HUES6 (cell line): Measurements from ENCODE around the gene SMIM41.

ENCODE experiments used
- H3K27ac ChIP-seq: 2 replicates; pipeline ENCODE4 v1.7.0; 2013; ENCODE audit warnings: low read depth, mild to moderate bottlenecking, low read length, inconsistent platforms
- H3K27me3 ChIP-seq: 2 replicates; pipeline ENCODE4 v1.6.1; 2013; ENCODE audit warnings: low read length; ENCODE audit not compliant: control insufficient read depth, insufficient read depth
- H3K36me3 ChIP-seq: 2 replicates; pipeline ENCODE4 v1.6.1; 2013; ENCODE audit warnings: low read length; ENCODE audit not compliant: control insufficient read depth, insufficient read depth
- H3K4me1 ChIP-seq: 2 replicates; pipeline ENCODE4 v1.6.1; 2013; ENCODE audit warnings: low read length; ENCODE audit not compliant: control insufficient read depth, insufficient read depth
- H3K4me3 ChIP-seq: 2 replicates; pipeline ENCODE4 v1.5.1; 2013; ENCODE audit warnings: low read depth, low read length
- H3K9ac ChIP-seq: one replicate; pipeline ENCODE4 v1.6.1; 2013; ENCODE audit warnings: mild to moderate bottlenecking, low read length
- H3K9me3 ChIP-seq: 2 replicates; pipeline ENCODE4 v1.6.1; 2013; ENCODE audit warnings: low read depth, low read length; ENCODE audit not compliant: control insufficient read depth, insufficient read depth

Gene SMIM41

DNA sequence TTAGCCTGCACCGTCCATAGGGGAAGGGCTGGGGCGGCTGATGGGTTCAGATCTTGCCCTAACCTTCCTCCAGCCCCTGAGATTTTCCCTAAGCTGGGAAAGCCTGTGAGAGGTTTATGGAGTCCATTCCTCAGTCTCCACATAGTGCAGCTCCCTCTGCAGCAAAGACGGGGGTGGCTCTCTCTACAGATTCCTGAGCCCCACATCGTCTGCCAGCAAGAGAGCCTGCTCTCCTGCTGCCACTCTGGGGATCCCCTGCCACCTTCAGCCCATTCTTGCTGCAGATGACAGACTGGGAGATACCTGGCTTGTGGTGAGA, 3.1 kb downstream of the SMIM41 start:
- Histone ChIP-seq H3K27me3 (no peaks in the 10 kb centered on the region), H3K27ac (no peak overlapping the region), H3K9ac (no peak overlapping the region), H3K4me3 (no peak overlapping the region), H3K9me3 (no peaks in the 10 kb centered on the region), H3K36me3 (peaks cover 13% of the 10 kb centered on the region), H3K4me1 (peaks cover 23% of the 10 kb centered on the region)

DNA sequence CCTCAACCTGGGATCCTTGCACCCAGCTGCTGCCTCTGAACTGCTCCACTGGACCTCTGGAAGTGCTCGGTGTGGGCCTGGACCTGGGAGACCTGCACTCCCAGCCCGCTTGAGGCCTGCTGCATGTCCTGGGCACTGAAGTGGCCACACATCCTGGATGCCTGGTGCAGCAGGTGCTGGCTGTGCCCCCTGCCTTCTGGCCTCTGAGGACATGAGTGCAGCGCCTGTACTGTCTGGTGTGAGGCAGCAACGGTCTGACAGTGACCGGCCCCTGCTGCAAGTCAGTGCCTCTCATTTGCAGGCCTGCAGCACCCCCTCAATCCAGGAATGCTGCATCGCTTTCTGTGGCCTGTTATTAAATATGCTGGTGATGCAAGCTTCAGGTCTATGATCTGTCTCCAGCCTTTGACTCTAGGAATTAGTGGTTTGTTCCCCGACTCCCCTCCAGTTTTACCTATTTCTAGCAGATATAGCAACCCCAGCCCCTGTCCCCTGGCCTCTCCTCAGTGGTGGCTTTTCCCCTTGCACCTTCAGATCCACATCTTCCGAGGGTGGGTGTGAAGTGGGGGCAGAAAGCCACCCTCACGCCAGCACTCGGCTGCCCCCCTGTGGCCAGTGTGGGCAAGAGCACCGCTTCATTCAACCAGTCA, 3.6 kb downstream of the SMIM41 start:
- Histone ChIP-seq H3K4me3 (no peak overlapping the region), H3K9me3 (no peaks in the 10 kb centered on the region), H3K27me3 (no peaks in the 10 kb centered on the region), H3K27ac (no peak overlapping the region), H3K36me3 (peaks cover 9% of the 10 kb centered on the region), H3K4me1 (peaks cover 23% of the 10 kb centered on the region), H3K9ac (no peak overlapping the region)

DNA sequence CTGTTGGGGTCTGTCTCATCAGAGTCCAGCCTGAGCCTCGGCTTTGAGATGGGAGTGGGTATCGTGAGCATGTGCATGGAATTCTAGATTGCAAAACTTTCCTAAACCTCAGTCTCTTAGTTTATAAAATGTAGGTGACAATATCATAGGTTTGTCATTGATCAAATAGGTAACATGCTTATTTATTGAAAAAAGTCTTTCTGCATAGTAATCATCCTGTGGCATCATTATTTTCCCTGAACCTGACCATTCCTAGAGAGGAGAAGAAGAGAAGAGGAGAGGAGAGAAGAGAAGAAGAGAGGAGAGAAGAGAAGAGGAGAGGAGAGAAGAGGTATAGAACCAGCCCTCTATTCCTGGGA, 4.1 kb downstream of the SMIM41 start:
- Histone ChIP-seq H3K27me3 (no peaks in the 10 kb centered on the region), H3K27ac (no peak overlapping the region), H3K9ac (no peak overlapping the region), H3K36me3 (peaks cover 4% of the 10 kb centered on the region; the same call in 1 of the 2 replicates), H3K4me1 (peaks cover 23% of the 10 kb centered on the region), H3K4me3 (no peak overlapping the region), H3K9me3 (no peaks in the 10 kb centered on the region)

DNA sequence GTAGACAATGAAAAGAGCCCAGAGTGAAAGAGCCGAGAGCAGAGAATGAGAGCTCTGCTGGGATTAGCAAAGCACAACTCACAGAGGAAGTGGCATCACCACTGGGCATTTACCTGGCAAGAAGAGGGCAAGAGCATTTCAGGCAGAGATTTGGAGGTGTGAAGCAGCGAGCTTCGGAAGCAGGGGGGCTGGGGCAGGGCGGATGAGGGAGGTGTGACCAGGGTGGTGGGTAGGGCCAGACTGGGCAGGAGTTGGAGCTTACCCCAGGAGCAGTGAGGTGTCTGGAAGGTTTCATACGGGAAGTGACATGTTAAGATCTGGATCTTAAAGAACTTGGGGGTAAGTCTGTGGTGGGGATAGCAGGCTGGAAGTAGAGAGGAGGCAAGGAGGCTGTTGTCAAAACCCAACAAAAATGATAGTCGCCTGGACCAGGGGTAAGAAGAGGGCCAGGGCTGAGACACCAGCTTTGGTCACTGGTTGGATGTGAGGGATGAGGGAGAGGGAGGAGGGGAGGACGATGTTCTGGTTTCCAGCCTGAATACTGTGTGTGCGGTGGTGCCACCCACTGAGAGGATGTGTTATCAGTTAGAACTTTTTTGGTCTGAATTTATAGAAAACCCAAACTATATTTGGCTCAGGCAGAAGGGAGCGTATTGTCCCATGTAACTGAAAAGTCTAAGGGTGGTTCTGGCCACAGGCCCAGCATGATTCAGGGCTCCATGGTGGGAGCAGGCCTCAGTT, 5.2 kb downstream of the SMIM41 start:
- H3K9ac ChIP-seq: no peak overlapping the region
- peaks cover 23% of the 10 kb centered on the region for H3K4me1 ChIP-seq
- no peak overlapping the region for H3K27ac ChIP-seq
- H3K4me3 ChIP-seq: no peak overlapping the region
- H3K9me3 ChIP-seq: no peaks in the 10 kb centered on the region
- no peaks in the 10 kb centered on the region for H3K36me3 ChIP-seq
- no peaks in the 10 kb centered on the region for H3K27me3 ChIP-seq

DNA sequence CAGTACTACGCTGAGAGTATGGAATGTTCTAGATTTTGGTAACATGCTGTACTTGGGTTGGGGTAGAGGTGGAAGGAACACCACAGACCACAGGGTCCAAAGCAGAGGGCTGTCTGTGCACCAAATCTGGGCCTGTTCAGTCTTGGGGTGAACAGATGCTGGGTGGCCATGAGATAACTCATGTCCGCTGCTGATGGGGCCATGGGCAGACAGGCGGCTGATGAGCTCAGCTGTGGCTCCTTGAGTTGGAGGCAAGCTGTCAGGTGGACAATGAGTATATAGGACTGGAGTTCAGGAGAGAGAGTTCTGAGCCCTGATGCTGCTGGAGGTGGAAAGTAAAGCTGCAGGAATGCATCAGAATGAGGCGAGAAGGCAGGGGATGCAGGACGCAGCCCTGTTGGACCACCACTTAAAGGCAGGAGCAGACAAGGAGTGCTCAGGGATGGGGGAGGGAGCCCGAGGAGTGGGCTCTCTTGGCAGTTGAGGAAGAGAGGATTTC, 6.2 kb downstream of the SMIM41 start:
- Histone ChIP-seq H3K36me3 (no peaks in the 10 kb centered on the region), H3K27ac (no peak overlapping the region), H3K27me3 (no peaks in the 10 kb centered on the region), H3K9me3 (no peaks in the 10 kb centered on the region), H3K9ac (no peak overlapping the region), H3K4me1 (peaks cover 21% of the 10 kb centered on the region), H3K4me3 (no peak overlapping the region)

DNA sequence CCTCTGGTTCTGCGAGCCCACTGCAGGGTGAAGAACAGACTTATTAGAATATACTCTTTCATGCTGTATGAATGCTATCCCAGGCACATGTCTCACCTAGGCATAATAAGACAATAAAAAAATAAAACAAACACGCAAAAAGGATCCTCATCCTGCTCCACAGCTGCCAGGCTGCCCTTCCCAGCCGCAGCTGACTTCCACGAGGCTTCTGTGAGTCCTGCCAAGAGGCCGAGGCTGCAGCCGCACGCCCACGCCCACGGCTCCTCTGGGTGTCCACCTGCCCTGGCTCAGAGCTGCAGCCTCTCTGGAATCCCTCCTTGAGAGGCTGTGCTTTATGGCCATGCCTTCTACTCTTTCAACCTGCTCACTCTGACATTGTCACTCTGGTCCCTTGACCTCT, 6.9 kb downstream of the SMIM41 start:
- Histone ChIP-seq H3K36me3 (no peaks in the 10 kb centered on the region), H3K27ac (no peak overlapping the region), H3K9ac (no peak overlapping the region), H3K4me1 (peaks cover 17% of the 10 kb centered on the region), H3K27me3 (no peaks in the 10 kb centered on the region), H3K4me3 (no peak overlapping the region), H3K9me3 (no peaks in the 10 kb centered on the region)

DNA sequence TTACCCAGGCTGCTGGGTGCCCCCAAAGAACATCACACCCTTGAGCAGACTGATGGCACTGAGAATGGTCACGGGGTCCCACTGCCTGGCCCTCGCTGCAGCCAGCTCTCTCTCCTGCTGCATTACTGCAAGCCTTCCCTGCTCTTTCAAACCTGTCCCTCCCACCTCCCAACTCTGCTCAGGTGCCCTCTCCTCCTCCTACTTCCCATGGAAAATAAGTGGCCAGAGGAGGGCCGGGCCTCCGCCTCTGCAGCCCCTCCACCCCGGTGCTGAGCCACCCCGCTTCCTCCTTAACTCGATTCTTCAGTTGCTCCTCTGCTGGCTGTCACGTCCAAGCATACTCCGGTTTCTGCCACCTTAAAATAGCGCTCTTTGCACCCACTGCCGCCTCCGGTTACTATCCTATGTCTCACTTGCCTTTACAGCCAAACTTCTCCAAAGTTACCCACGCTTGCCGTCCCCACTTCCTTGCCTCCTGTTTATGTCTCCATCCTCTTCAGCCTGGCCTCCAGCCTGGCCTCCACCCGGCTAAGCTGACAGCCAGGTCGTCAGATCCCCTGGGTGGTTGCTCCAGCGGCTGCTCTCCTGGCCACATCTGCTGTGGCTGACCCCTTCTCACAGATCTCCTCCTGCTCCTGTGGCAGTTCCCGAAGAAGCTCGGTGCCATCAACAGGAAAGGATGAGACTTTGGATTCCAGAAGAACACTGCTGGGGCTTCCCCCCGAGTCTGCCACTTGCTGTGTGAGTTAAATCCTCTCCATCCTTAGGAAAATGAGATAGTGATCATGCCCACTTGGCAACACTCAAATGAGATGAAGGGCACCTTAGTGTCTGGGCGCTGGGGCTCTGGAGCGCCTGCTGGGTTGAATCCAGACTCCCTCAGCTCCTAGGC, 7.7 kb downstream of the SMIM41 start:
- no peak overlapping the region for H3K27ac ChIP-seq
- no peaks in the 10 kb centered on the region for H3K36me3 ChIP-seq
- H3K4me1 ChIP-seq: peaks cover 10% of the 10 kb centered on the region
- no peaks in the 10 kb centered on the region for H3K9me3 ChIP-seq
- peaks cover 6% of the 10 kb centered on the region; the same call in 1 of the 2 replicates for H3K27me3 ChIP-seq
- H3K9ac ChIP-seq: no peak overlapping the region
- H3K4me3 ChIP-seq: no peak overlapping the region

DNA sequence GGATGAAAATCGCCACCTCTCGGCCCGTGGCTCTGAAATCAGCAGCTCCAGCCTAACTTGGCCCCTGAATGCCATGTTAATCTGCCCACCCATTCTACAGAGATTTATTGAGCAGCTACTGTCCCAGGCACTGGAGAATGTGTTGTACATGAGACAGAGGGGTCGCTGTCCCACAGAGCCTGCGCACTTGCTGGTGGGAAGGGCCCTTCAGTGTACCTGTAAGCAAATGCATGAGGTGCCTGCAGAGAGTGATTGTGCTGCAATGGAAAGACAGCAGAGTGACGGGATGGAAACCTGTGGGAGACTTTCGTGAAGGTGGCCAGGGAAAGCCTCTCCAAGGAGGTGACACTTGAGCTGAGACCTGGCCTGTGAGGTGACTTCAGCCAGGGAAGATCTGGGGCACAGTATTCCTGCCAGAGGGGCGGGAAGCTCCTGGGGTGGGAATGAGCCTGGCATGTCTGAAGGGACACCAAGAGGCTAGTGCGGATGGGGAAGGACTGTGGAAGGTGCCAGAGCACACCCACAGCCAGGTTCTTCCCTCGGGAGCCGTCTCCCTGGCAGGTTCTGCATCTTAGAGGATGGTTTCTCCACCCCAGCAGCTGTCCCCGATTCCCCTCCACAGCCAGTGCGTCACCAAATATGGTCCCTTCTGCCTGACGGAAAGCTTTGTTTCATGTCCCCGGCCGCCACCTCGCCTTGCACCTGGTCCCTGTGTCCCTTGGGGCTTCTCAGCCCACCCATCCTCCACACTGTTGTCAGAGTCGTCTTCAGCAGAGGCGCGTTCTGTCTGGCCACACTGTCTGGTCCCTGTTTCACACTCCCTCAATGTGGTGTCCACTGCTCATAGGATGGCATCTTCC, 8.7 kb downstream of the SMIM41 start:
- no peaks in the 10 kb centered on the region for H3K9me3 ChIP-seq
- peaks cover 7% of the 10 kb centered on the region; the same call in 1 of the 2 replicates for H3K27me3 ChIP-seq
- 0 out of 2 replicates have a peak, but pooled peaks cover 3% of the 10 kb centered on the region for H3K4me1 ChIP-seq
- no peak overlapping the region for H3K9ac ChIP-seq
- H3K36me3 ChIP-seq: no peaks in the 10 kb centered on the region
- H3K4me3 ChIP-seq: no peak overlapping the region
- H3K27ac ChIP-seq: no peak overlapping the region

DNA sequence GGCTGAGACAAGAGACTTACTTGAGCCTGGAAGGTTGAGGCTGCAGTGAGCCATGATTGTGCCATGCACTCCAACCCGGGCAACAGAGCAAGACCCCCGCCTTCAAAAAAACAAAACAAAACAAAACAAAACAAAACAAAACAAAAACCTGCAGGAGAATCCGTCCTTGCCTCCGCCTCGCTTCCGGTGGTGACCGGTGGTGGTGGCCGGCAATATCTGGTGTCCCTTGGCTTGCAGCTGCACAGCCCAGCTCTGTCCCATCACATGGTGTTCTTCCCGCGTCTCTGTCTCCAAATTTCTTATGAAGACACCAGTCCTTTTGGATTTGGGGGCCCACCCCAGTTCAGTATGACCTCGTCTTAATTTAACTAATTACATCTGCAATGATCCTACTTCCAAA, 10.0 kb downstream of the SMIM41 start:
- no peak overlapping the region for H3K4me3 ChIP-seq
- H3K9me3 ChIP-seq: peaks cover under 1% of the 10 kb centered on the region; the same call in 1 of the 2 replicates
- no peaks in the 10 kb centered on the region for H3K36me3 ChIP-seq
- no peak overlapping the region for H3K9ac ChIP-seq
- H3K4me1 ChIP-seq: 0 out of 2 replicates have a peak, but pooled peaks cover 3% of the 10 kb centered on the region
- H3K27ac ChIP-seq: no peak overlapping the region
- peaks cover 7% of the 10 kb centered on the region; the same call in 1 of the 2 replicates for H3K27me3 ChIP-seq

DNA sequence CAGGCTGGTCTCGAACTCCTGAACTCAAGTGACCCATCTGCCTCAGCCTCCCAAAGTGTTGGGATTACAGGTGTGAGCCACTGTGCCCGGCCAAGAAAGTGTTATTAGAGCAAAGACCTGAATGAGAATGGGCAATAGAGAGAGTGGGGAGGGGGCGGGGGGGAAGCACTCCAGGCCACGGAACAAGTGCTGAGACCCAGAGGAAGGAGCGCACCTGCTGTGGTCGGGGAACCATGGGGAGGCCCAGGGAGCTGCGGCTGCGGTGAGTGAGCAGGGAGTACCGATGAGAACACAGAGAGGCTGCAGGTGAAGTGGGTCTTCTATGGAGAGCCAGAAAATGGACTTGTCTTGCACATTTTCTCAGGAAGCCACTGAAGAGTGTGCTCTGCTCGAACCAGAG, 10.8 kb downstream of the SMIM41 start:
- Histone ChIP-seq H3K27me3 (peaks cover 7% of the 10 kb centered on the region; the same call in 1 of the 2 replicates), H3K9ac (no peak overlapping the region), H3K27ac (no peak overlapping the region), H3K36me3 (no peaks in the 10 kb centered on the region), H3K9me3 (peaks cover 2% of the 10 kb centered on the region; the same call in 1 of the 2 replicates), H3K4me3 (no peak overlapping the region), H3K4me1 (0 out of 2 replicates have a peak, but pooled peaks cover 3% of the 10 kb centered on the region)
